Fibroblast of villous mesenchyme (primary cell): ENCODE data around the gene NRSN2. TPM values are rescaled to one million over a fixed set of nuclear protein-coding genes. Genes with fewer than 3 reads are reported as not detected.

Experiments used
- DNase-seq: peaks from one replicate; pipeline ENCODE4 v3.0.0-alpha.2; 2010; ENCODE audit warnings: low read depth
- H3K4me3 ChIP-seq: 2 replicates; pipeline ENCODE4 v1.5.1; 2011; ENCODE audit warnings: low read depth, mild to moderate bottlenecking, low read length
- CTCF ChIP-seq: IDR thresholded peaks from 2 replicates; pipeline ENCODE4 v1.5.1; 2012; ENCODE audit warnings: low read depth, mild to moderate bottlenecking, low read length; ENCODE audit not compliant: insufficient read depth
- total RNA-seq: library from RNA; depleted of rRNA; stranded (reverse); fragments of >200 nt; gene quantifications from 2 replicates; pipeline ENCODE4 v1.2.3, GENCODE V29; 2012

The NRSN2 gene
- total RNA-seq, 1 donor = 53.5 TPM

GRCh38 chr20:396252-396618 is 49.3 kb downstream of the NRSN2 start:
- H3K4me3 ChIP-seq = no peak overlapping the region
- DNase-seq = no peak
- TF ChIP-seq CTCF = no peak

DNA sequence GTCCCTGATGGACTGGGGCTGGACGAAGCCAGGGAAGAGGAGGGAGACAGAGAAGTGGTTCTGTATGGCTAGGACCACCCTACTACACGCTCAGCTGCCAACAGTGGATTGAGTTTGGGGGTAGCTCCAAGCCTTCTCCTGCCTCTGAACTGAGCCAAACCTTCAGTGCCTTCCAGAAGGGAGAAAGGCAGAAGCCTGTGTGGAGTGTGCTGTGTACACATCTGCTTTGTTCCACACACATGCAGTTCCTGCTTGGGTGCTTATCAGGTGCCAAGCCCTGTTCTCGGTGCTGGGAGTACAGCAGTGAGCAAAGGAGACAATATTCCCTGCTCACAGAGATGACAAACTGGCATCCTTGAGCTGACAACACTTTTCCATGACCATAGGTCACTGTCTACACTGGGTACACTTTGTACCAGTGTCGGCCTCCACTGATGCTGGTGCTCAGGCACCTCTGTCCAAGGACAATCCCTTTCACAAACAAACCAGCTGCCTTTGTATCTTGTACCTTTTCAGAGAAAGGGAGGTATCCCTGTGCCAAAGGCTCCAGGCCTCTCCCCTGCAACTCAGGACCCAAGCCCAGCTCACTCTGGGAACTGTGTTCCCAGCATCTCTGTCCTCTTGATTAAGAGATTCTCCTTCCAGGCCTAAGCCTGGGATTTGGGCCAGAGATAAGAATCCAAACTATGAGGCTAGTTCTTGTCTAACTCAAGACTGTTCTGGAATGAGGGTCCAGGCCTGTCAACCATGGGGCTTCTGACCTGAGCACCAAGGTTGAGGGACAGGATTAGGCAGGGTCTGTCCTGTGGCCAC is 49.9 kb downstream of the NRSN2 start:
- no peak for TF ChIP-seq CTCF
- no peak for DNase-seq
- no peak overlapping the region for H3K4me3 ChIP-seq

- no peak overlapping the region for H3K4me3 ChIP-seq
- DNase-seq = no peak
- no peak for TF ChIP-seq CTCF
These were observed 50.7 kb downstream of the NRSN2 start for GRCh38 chr20:397432-398237.

DNA sequence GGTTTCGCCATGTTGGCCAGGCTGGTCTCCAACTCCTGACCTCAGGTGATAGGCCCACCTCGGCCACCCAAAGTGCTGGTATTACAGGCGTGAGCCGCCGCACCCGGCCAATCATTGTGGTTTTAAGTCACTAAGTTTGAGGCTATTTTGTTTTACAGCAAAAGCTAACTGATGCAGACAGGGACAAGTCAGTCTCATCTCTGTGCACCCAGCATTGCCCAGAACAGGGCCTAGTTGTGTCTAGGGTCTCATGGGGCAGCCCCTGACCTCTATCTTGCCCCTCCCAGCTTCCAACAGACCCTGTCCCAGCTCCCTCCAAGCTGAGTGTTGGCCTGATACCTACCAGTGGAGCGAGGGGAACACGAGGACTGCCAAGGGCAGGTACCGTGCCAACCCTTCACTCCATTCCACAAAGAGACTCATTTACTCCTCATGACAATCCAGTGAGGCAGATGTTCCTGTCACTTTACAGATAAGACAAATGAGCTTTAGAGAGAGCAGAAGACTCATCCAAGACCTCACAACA is 52.3 kb downstream of the NRSN2 start:
- H3K4me3 ChIP-seq = no peak overlapping the region
- TF ChIP-seq CTCF = no peak
- no peak for DNase-seq

DNA sequence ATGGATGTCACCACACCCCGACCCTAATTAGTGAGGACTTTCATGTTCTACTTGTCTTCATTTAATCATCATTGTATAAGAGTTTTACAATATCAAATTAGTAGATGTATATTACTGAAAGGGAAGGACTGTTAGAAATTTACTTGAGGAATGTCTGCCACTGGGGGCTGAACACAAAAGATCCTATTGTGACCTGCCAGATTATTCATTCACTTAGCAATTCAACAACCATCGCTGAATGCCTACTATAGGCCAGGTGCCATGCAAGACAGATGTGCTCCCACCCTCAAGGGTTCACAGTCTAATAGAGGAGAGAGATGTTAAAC is 53.2 kb downstream of the NRSN2 start:
- DNase-seq = no peak
- H3K4me3 ChIP-seq = no peak overlapping the region
- no peak for TF ChIP-seq CTCF

DNA sequence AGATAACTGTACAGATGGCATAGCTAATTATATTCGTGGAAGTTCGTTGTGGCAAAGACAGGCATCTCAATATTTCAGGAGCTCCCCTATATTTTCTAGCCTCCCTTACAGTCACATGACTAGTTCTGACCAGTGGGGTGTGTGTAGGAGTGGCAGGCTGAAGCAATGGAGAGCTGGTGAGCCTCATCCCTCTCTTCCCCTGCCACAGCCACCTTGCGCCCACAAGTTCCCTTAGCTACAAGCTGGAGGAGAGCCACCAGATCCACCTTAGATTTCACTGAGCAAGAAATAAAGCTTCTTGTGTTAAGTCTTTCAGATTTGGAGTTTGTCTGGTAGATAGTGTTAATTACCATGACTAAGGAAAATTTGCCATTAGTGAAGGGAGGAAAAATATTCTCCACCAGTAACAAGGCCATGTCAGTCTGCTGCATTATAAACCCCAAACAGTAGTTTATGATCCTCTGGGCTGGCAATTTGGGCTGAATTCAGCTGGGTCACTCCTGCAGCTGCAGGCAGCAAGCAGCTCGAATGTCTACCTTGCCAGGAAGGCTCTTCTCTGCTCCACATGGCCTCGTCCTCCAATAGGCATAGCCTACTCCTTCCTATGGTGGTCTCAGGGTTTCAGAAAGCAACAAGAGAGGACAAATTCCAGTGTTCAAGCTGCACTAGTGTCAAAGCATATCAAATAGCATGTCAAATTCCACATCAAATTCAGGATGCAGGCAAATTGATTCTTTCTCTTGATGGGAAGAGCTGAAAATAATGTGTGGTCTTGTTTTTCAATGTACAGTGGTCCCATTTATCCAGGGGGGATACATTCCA is 53.8 kb downstream of the NRSN2 start:
- no peak for TF ChIP-seq CTCF
- no peak overlapping the region for H3K4me3 ChIP-seq
- DNase-seq = no peak
